Left ventricle myocardium inferior (tissue), 1 donor: ENCODE results near the gene SENP1. TPM values are rescaled to one million over a fixed set of nuclear protein-coding genes. Genes with fewer than 3 reads are reported as not detected.
"Not testable (repeated sequence)": the region's sequence is repeated elsewhere in the genome, so short reads cannot be mapped to it uniquely, and the experiment has no call there.

Source experiments
- DNase-seq: peaks from one replicate; pipeline ENCODE4 v3.0.0-alpha.2; 2020
- H3K27ac ChIP-seq: fragments of 200-600 bp; replicated peaks from 2 replicates; pipeline ENCODE4 v1.8.0; 2021
- H3K27me3 ChIP-seq: fragments of 200-600 bp; 2 replicates; pipeline ENCODE4 v1.8.0; 2021; ENCODE audit warnings: low read depth
- H3K36me3 ChIP-seq: fragments of 200-600 bp; 2 replicates; pipeline ENCODE4 v1.8.0; 2021
- H3K4me1 ChIP-seq: fragments of 200-600 bp; 2 replicates; pipeline ENCODE4 v1.8.0; 2021
- H3K4me3 ChIP-seq: fragments of 200-600 bp; 2 replicates; pipeline ENCODE4 v1.8.0; 2021; ENCODE audit warnings: mild to moderate bottlenecking, moderate library complexity
- H3K9me3 ChIP-seq: fragments of 200-600 bp; replicated peaks from 2 replicates; pipeline ENCODE4 v1.8.0; 2021
- intact Hi-C: fragments of 100-400 bp; cut with micrococcal nuclease; formaldehyde crosslinking; loops from one replicate; pipeline ENCODE4 v1.11.0; 2022
- total RNA-seq: library from RNA; stranded (reverse); fragmentation: NEBNext Ultra II Directional; extraction: Animal tissue kit (Norgen Biotek cat#: 25700); gene quantifications from one replicate; pipeline ENCODE4 v1.2.1, GENCODE V29; 2021
- TF ChIP-seq, protein P1 (sequence below): fragments of 200-600 bp; IDR thresholded peaks from 2 replicates; pipeline ENCODE4 v1.8.0; 2021; ENCODE audit warnings: antibody characterized with exemption, mild to moderate bottlenecking, borderline replicate concordance
- donor health status: DM: no; HTN: yes; CAD: no; lungs with severe emphysema.

The SENP1 gene
- total RNA-seq, 1 donor from 2014 or later = 5.3 TPM

GRCh38 chr12:48119834-48120195 lies 13.9 kb upstream of the SENP1 start:
- intact Hi-C loops = no loop called here
- Histone ChIP-seq H3K27ac (peak overlapping the region; percentile 93), H3K4me3 (peak overlapping the region; percentile 82), H3K9me3 (no peaks in the 10 kb centered on the region), H3K36me3 (peaks cover 22% of the 10 kb centered on the region), H3K4me1 (peaks cover 44% of the 10 kb centered on the region), H3K27me3 (no peaks in the 10 kb centered on the region)
- no peak for DNase-seq
- TF ChIP-seq, protein P1, sequence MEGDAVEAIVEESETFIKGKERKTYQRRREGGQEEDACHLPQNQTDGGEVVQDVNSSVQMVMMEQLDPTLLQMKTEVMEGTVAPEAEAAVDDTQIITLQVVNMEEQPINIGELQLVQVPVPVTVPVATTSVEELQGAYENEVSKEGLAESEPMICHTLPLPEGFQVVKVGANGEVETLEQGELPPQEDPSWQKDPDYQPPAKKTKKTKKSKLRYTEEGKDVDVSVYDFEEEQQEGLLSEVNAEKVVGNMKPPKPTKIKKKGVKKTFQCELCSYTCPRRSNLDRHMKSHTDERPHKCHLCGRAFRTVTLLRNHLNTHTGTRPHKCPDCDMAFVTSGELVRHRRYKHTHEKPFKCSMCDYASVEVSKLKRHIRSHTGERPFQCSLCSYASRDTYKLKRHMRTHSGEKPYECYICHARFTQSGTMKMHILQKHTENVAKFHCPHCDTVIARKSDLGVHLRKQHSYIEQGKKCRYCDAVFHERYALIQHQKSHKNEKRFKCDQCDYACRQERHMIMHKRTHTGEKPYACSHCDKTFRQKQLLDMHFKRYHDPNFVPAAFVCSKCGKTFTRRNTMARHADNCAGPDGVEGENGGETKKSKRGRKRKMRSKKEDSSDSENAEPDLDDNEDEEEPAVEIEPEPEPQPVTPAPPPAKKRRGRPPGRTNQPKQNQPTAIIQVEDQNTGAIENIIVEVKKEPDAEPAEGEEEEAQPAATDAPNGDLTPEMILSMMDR = no peak

DNA sequence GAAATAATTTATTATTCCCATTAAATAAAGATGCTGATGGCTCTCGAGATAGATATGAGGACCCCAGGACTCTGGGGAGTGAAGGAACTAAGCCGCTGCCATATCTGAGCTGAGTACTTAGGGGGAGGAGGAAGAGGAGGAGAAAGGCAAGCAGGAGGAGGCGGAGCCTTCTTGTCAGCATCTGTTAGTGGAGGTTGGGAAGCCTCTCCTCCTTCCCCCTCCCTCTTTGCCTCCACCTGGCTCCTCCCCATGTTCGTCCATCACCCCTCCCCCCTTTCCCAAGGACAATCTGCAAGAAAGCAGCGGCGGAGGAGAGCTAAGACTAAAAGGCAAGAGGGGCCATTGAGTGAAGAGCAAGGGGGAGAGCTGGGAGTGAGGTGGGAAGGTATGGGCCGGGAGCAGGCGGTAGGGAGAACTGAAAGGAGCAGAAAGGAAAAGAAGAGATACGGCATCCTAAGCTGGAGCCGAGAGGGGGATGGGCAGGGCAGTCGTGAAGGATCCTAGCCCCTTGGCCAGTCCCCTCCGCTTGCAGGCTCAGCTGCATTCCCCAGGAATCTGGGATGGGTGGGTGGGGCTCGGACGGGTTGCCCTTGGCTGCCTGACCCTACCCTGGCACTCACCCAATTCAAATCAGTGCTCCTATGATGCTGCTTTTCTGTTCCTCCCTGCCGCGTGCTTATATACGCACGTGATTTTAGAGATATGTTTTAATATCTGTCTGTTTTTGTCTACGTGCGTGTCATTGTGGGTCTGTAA lies 13.4 kb upstream of the SENP1 start, which contains the start of gene PFKM:
PFKM (plus strand) TSS at position 287 of the 756 bp plus-strand sequence. CDS start 3,411 bp downstream, outside the sequence.
- Histone ChIP-seq H3K27me3 (no peaks in the 10 kb centered on the region), H3K36me3 (peaks cover 18% of the 10 kb centered on the region), H3K4me1 (peaks cover 40% of the 10 kb centered on the region), H3K27ac (peak within 1 kb of the TSS; percentile 93), H3K4me3 (peak within 1 kb of the TSS; percentile 82), H3K9me3 (no peaks in the 10 kb centered on the region)
- peak; percentile 82 for DNase-seq
- TF ChIP-seq, protein P1 = no peak
- intact Hi-C loops = no loop called here

GRCh38 chr12:48118284-48118871 lies 12.5 kb upstream of the SENP1 start:
- H3K9me3 ChIP-seq = no peaks in the 10 kb centered on the region
- peak overlapping the region; percentile 93 for H3K27ac ChIP-seq
- TF ChIP-seq, protein P1 = no peak
- DNase-seq = no peak
- intact Hi-C loops = no loop called here
- peaks cover 40% of the 10 kb centered on the region for H3K4me1 ChIP-seq
- H3K4me3 ChIP-seq = peak overlapping the region; percentile 82
- peaks cover 9% of the 10 kb centered on the region for H3K36me3 ChIP-seq
- no peaks in the 10 kb centered on the region for H3K27me3 ChIP-seq

GRCh38 chr12:48115957-48116356 lies 10.1 kb upstream of the SENP1 start:
- Histone ChIP-seq H3K4me3 (no peak overlapping the region), H3K36me3 (no peaks in the 10 kb centered on the region), H3K27ac (no peak overlapping the region), H3K27me3 (no peaks in the 10 kb centered on the region), H3K4me1 (peaks cover 23% of the 10 kb centered on the region), H3K9me3 (no peaks in the 10 kb centered on the region)
- TF ChIP-seq, protein P1 = no peak
- intact Hi-C loops = no loop called here
- no peak for DNase-seq

- H3K9me3 ChIP-seq, H3K36me3 ChIP-seq, H3K27me3 ChIP-seq, H3K4me3 ChIP-seq, DNase-seq, intact Hi-C loops, H3K27ac ChIP-seq: not testable (repeated sequence)
- H3K4me1 ChIP-seq = peaks cover 11% of the 10 kb centered on the region
Observed at GRCh38 chr12:48111312-48111693, 5.4 kb upstream of the SENP1 start.
